ENCODE results near the gene IPMK. TPM values are rescaled to one million over a fixed set of nuclear protein-coding genes. Genes with fewer than 3 reads are reported as not detected.

IPMK gene
- total RNA-seq, 2 donors from 2014 or later: 10.4 to 34.6 TPM

DNA sequence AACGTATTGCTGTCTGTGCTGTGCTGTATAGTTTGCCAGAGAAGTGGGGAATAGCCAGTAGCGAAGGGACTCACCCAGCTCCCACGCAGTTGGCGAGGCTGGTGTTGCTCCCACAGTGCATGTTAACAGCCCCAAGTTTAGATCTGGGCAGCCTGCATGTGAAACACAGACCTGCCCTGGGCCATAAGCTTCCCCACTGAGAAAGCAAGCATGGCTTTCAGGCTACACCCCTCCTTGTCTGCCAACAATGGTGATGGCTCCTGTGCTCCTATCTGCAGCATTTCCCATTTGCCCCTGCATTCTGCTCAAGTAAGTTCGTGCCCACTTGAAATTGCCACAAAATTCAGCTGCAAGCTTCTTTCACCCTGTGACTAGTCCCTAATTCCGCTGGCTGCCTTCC, 57.5 kb downstream of the IPMK start:
- Histone ChIP-seq H3K27me3 (no peaks in the 10 kb centered on the region), H3K27ac (no peak overlapping the region), H3K36me3 (no peaks in the 10 kb centered on the region), H3K4me1 (no peaks in the 10 kb centered on the region), H3K4me3 (no peak overlapping the region), H3K9ac (ENCODE audit: low read depth in 2 of 2, low read length in 2 of 2) (no peak overlapping the region), H3K9me3 (no peaks in the 10 kb centered on the region)
- TF ChIP-seq, protein P1, sequence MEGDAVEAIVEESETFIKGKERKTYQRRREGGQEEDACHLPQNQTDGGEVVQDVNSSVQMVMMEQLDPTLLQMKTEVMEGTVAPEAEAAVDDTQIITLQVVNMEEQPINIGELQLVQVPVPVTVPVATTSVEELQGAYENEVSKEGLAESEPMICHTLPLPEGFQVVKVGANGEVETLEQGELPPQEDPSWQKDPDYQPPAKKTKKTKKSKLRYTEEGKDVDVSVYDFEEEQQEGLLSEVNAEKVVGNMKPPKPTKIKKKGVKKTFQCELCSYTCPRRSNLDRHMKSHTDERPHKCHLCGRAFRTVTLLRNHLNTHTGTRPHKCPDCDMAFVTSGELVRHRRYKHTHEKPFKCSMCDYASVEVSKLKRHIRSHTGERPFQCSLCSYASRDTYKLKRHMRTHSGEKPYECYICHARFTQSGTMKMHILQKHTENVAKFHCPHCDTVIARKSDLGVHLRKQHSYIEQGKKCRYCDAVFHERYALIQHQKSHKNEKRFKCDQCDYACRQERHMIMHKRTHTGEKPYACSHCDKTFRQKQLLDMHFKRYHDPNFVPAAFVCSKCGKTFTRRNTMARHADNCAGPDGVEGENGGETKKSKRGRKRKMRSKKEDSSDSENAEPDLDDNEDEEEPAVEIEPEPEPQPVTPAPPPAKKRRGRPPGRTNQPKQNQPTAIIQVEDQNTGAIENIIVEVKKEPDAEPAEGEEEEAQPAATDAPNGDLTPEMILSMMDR (IDR thresholded peaks at IDR 0.05): no peak
- intact Hi-C loops (cut with DNase I): no loop called here
- no peak for DNase-seq

DNA sequence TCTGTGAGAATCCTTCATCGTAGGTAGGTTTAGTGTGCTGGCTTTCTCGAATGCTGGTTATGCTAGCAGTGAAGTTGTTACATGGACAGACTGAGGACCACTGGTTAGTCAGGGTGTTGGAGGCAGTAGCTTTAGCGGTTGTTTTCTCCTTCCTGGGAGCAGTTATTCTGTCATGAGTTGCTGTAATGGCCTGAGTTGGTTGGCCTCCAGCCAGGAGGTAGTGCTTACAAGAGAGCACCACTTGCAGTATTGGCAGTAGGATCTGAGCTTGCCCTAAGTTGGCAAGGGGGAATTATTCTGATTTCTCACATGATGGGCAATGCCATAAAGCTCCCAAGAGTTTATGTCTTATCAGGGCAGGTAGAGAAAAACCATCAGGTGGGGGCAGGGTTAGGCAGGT, 58.0 kb downstream of the IPMK start:
- no peak for DNase-seq
- H3K36me3 ChIP-seq: no peaks in the 10 kb centered on the region
- no peaks in the 10 kb centered on the region for H3K4me1 ChIP-seq
- intact Hi-C loops (cut with DNase I): no loop called here
- no peak overlapping the region for H3K4me3 ChIP-seq
- H3K9ac ChIP-seq (ENCODE audit: low read depth in 2 of 2, low read length in 2 of 2): no peak overlapping the region
- no peak overlapping the region for H3K27ac ChIP-seq
- H3K27me3 ChIP-seq: no peaks in the 10 kb centered on the region
- H3K9me3 ChIP-seq: no peaks in the 10 kb centered on the region
- TF ChIP-seq, protein P1 (IDR thresholded peaks at IDR 0.05): no peak

DNA sequence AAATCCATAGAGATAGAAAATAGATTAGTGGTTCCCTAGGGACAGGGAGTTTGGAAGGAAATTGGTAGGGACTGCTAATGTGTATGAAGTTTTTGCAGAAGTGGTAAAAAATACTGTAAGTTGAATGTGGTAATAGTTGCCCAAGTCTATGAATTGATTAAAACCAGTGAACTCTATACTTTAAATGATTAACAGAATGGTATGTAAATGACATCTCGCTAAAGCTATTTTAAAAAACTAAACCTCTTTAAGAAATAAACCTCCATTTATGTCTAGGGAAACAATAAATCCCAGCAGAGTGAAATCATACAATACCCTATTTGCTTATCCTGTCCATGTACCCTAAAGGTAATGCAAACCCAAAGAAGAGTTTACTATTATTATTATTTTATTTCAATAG, 61.4 kb downstream of the IPMK start:
- intact Hi-C loops (cut with DNase I): no loop called here
- TF ChIP-seq, protein P1 (IDR thresholded peaks at IDR 0.05): no peak
- Histone ChIP-seq H3K27ac (no peak overlapping the region), H3K9me3 (no peaks in the 10 kb centered on the region), H3K27me3 (no peaks in the 10 kb centered on the region), H3K4me1 (no peaks in the 10 kb centered on the region), H3K36me3 (no peaks in the 10 kb centered on the region), H3K4me3 (no peak overlapping the region), H3K9ac (ENCODE audit: low read depth in 2 of 2, low read length in 2 of 2) (no peak overlapping the region)
- no peak for DNase-seq

DNA sequence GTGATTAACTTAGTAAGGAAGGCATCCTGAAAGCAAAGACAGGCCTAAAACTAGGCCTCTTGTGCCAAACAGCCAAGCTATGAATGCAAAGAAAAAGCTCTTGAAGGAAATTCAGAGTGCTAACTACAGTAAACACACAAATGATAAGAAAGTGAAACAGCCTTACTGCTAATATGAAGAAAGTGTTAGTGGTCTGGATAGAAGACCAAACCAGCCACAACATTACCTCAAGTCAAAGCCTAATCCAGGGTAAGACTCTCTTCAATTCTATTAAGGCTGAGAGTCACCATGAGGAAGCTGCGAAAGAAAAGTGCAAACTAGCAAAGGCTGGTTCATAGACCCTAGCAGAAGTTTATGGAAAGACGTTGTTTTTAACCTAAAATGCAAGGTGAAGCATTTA, 66.0 kb downstream of the IPMK start:
- no peaks in the 10 kb centered on the region for H3K36me3 ChIP-seq
- TF ChIP-seq, protein P1 (IDR thresholded peaks at IDR 0.05): no peak
- no peak overlapping the region for H3K9ac ChIP-seq (ENCODE audit: low read depth in 2 of 2, low read length in 2 of 2)
- intact Hi-C loops (cut with DNase I): no loop called here
- H3K27me3 ChIP-seq: no peaks in the 10 kb centered on the region
- H3K27ac ChIP-seq: no peak overlapping the region
- DNase-seq: no peak
- no peaks in the 10 kb centered on the region for H3K4me1 ChIP-seq
- no peak overlapping the region for H3K4me3 ChIP-seq
- no peaks in the 10 kb centered on the region for H3K9me3 ChIP-seq

DNA sequence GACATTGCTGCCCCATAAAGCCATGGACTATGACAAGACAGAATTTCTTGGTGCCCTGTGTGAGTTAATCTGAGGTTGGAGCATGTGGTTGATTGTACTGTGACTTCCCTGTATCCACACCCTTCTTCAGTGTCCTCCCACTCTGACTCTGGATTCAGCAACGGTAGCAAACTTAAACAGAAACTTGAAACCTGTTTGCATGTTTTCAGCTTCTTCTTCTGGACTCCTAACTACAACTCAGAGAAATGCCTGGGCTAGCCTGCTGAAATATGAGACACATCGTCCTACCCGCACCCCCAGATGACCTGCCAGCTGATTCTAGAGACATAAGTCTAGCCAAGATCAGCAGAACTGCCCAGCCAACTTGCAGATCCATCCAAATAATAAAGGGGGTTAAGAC, 78.4 kb downstream of the IPMK start:
- H3K27me3 ChIP-seq: no peaks in the 10 kb centered on the region
- no peaks in the 10 kb centered on the region for H3K4me1 ChIP-seq
- no peak overlapping the region for H3K4me3 ChIP-seq
- DNase-seq: no peak
- no peaks in the 10 kb centered on the region for H3K9me3 ChIP-seq
- intact Hi-C loops (cut with DNase I): no loop called here
- H3K9ac ChIP-seq (ENCODE audit: low read depth in 2 of 2, low read length in 2 of 2): no peak overlapping the region
- H3K27ac ChIP-seq: no peak overlapping the region
- TF ChIP-seq, protein P1 (IDR thresholded peaks at IDR 0.05): no peak
- H3K36me3 ChIP-seq: no peaks in the 10 kb centered on the region

All from colonic mucosa (tissue), 4 donors.